ENCODE measurements around the gene HACD2.

HACD2 gene

GRCh38 chr3:123518892-123519485 lies 65.9 kb downstream of the HACD2 start:
- H3K4me3 ChIP-seq (ENCODE audit: low read length, poor library complexity, severe bottlenecking) = no peak overlapping the region
- no peaks in the 10 kb centered on the region for H4K20me1 ChIP-seq (ENCODE audit: insufficient read depth, low read length, poor library complexity, severe bottlenecking)
- no peaks in the 10 kb centered on the region for H3K9me2 ChIP-seq (replicated peaks; ENCODE audit: low read depth, low read length)
- peaks cover 14% of the 10 kb centered on the region; the same call in 1 of the 2 replicates for H3K36me3 ChIP-seq (ENCODE audit: insufficient read depth, low read length)
- TF ChIP-seq EZH2phosphoT487 (IDR thresholded peaks at IDR 0.05; ENCODE audit: borderline replicate concordance) (no peak), CTCF (conservative IDR thresholded peaks at IDR 0.05; ENCODE audit: low read length) (no peak)
- no peaks in the 10 kb centered on the region for H3K9me3 ChIP-seq (ENCODE audit: insufficient read depth, low read depth, low read length)
- H2AFZ ChIP-seq (ENCODE audit: low read length) = no peak overlapping the region
- H3K9ac ChIP-seq (ENCODE audit: low read depth, low read length, poor library complexity, severe bottlenecking) = no peak overlapping the region
- H3K4me1 ChIP-seq (ENCODE audit: insufficient read depth, low read length, poor library complexity, severe bottlenecking) = peaks cover 10% of the 10 kb centered on the region
- no peak overlapping the region for H3K4me2 ChIP-seq (ENCODE audit: low read depth, low read length, poor library complexity, severe bottlenecking)
- H3F3A ChIP-seq (ENCODE audit: low read depth) = no peaks in the 10 kb centered on the region
- no peaks in the 10 kb centered on the region for H3K79me2 ChIP-seq (ENCODE audit: insufficient read depth, low read length)
- no peaks in the 10 kb centered on the region for H3K27me3 ChIP-seq (ENCODE audit: insufficient read depth, low read length, poor library complexity, severe bottlenecking)

- Histone ChIP-seq H3K9me3 (ENCODE audit: insufficient read depth, low read depth, low read length) (no peaks in the 10 kb centered on the region), H2AFZ (ENCODE audit: low read length) (no peak overlapping the region), H3K27me3 (ENCODE audit: insufficient read depth, low read length, poor library complexity, severe bottlenecking) (no peaks in the 10 kb centered on the region), H3K4me3 (ENCODE audit: low read length, poor library complexity, severe bottlenecking) (no peak overlapping the region), H3K4me2 (ENCODE audit: low read depth, low read length, poor library complexity, severe bottlenecking) (no peak overlapping the region), H3K4me1 (ENCODE audit: insufficient read depth, low read length, poor library complexity, severe bottlenecking) (no peaks in the 10 kb centered on the region), H3K9me2 (replicated peaks; ENCODE audit: low read depth, low read length) (no peaks in the 10 kb centered on the region), H3K9ac (ENCODE audit: low read depth, low read length, poor library complexity, severe bottlenecking) (no peak overlapping the region), H3K79me2 (ENCODE audit: insufficient read depth, low read length) (no peaks in the 10 kb centered on the region), H3F3A (ENCODE audit: low read depth) (no peaks in the 10 kb centered on the region), H4K20me1 (ENCODE audit: insufficient read depth, low read length, poor library complexity, severe bottlenecking) (no peaks in the 10 kb centered on the region), H3K36me3 (ENCODE audit: insufficient read depth, low read length) (peaks cover 13% of the 10 kb centered on the region; the same call in 1 of the 2 replicates)
- TF ChIP-seq EZH2phosphoT487 (IDR thresholded peaks at IDR 0.05; ENCODE audit: borderline replicate concordance) (no peak), CTCF (conservative IDR thresholded peaks at IDR 0.05; ENCODE audit: low read length) (no peak)
Observed at GRCh38 chr3:123511726-123512125, 73.1 kb downstream of the HACD2 start.

GRCh38 chr3:123511084-123511483 lies 73.8 kb downstream of the HACD2 start:
- Histone ChIP-seq H3K4me2 (ENCODE audit: low read depth, low read length, poor library complexity, severe bottlenecking) (no peak overlapping the region), H3K4me1 (ENCODE audit: insufficient read depth, low read length, poor library complexity, severe bottlenecking) (no peaks in the 10 kb centered on the region), H3F3A (ENCODE audit: low read depth) (no peaks in the 10 kb centered on the region), H3K4me3 (ENCODE audit: low read length, poor library complexity, severe bottlenecking) (no peak overlapping the region), H3K36me3 (ENCODE audit: insufficient read depth, low read length) (peaks cover 13% of the 10 kb centered on the region; the same call in 1 of the 2 replicates), H2AFZ (ENCODE audit: low read length) (no peak overlapping the region), H3K9me2 (replicated peaks; ENCODE audit: low read depth, low read length) (no peaks in the 10 kb centered on the region), H3K27me3 (ENCODE audit: insufficient read depth, low read length, poor library complexity, severe bottlenecking) (no peaks in the 10 kb centered on the region), H3K79me2 (ENCODE audit: insufficient read depth, low read length) (no peaks in the 10 kb centered on the region), H4K20me1 (ENCODE audit: insufficient read depth, low read length, poor library complexity, severe bottlenecking) (no peaks in the 10 kb centered on the region), H3K9ac (ENCODE audit: low read depth, low read length, poor library complexity, severe bottlenecking) (no peak overlapping the region), H3K9me3 (ENCODE audit: insufficient read depth, low read depth, low read length) (no peaks in the 10 kb centered on the region)
- TF ChIP-seq CTCF (conservative IDR thresholded peaks at IDR 0.05; ENCODE audit: low read length) = no peak
- TF ChIP-seq EZH2phosphoT487 (IDR thresholded peaks at IDR 0.05; ENCODE audit: borderline replicate concordance) = no peak
